LNCaP clone FGC (cell line): ENCODE data around the gene CHRDL2.

ENCODE experiments used
- DNase-seq: peaks from one replicate; pipeline ENCODE4 v3.0.0-alpha.2; 2011; ENCODE audit warnings: low read depth
- H3K4me3 ChIP-seq: 2 replicates; pipeline ENCODE4 v1.5.1; 2011; ENCODE audit warnings: mild to moderate bottlenecking, low read depth, low read length, control low read depth
- CTCF ChIP-seq: IDR thresholded peaks from 2 replicates; pipeline ENCODE4 v1.5.1; 2012; ENCODE audit warnings: mild to moderate bottlenecking; ENCODE audit not compliant: control insufficient read depth, insufficient read depth; ENCODE audit errors: extremely low read depth

CHRDL2 gene

DNA sequence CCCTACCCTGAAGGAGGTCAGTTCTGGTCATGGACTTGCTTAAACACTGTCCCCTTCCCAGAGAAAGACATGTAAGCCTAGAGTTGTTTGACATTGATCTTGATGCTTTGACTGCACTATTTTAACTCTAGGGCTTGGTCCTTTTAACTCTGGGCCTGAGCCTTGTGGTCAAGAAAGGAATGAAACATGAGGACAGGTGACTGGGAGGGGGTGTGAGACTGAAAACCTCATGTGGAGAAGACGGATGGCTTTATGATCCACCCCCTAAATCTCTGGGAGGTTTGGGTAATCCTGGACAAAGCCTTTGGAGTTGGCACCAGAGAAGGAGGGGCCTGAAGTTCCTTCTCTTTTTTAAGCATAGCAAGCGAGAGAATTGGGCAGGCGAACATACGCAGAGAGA is 17.5 kb downstream of the CHRDL2 start:
- DNase-seq: no peak
- H3K4me3 ChIP-seq: no peak overlapping the region
- no peak for TF ChIP-seq CTCF

DNA sequence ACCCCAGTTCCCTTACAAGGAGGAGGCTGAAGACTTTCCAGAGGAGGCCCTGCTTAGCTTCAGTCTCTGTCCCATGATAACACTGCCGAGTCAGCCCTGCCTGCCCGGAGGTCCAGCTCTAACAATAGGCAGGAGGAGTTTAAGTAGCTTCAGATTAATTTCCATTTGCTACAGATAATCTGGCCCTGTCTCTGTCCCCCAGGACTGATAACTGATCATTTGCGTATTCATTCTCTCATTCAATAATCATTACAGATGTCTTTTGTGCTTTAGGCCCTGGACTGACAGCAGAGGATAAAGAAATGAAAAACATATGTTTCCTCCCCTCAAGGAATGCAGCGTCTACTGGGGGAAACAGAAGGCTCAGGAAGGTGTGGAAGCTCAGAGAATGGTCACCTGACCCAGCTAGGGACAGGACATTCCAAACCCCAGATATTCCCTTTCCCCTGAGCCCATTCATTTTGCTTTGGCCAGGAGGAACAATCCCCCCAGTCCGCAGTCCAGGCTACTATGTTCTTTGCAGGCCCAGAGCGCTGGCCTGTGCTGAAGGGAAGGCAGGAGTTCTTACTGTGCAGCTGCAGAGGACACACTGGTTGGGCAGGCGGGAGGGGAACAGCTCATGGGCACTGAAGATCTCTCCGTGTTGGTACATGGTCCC is 20.8 kb downstream of the CHRDL2 start:
- no peak for TF ChIP-seq CTCF
- H3K4me3 ChIP-seq: no peak overlapping the region
- no peak for DNase-seq

- TF ChIP-seq CTCF: no peak
- no peak overlapping the region for H3K4me3 ChIP-seq
Observed at GRCh38 chr11:74709175-74709574, 22.1 kb downstream of the CHRDL2 start.

DNA sequence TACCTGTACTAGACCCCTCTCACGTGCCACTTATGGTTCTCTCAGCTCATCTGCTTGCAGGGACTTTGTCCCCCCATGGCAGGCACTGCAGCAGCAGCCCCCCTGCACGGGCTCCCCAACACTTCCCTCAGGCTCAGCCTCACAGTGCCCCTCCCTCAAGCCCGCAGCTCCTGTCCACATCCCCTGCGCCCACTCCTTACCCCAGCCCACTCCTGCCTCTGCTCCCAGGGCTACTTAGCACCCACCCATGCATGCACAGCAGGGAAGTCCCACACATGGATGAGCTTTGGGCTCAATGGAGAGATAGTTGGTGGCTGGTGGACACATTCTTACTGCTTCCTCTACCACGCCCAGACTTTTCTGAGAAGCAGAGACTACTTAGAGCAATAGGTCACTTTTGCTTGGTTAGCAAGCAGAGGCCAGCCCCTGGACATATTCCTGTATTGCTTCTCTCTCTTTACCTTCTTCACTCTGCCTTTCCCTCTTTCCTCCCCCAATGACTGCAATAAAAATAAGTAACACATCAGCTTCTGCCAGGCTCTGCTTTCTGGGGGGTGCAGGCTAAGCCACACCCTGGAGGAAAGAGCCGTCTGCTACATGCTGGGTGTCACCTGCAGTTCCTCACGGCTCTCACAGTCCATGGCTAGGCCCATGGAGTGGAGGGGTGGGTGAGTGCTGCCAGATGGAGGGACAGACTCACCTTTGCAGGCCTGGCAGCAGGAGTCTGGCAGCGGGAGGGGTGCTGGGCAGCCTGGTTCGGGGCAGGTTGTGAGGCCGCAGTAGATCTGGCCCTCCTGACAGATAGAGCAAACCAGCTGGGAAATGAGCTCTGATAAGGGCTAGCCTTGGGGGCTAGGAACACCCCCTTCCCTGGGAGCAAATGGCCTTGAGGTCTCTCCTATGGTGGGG is 23.4 kb downstream of the CHRDL2 start:
- no peak for TF ChIP-seq CTCF
- DNase-seq: no peak
- H3K4me3 ChIP-seq: no peak overlapping the region

More at GRCh38 chr11:74709175-74709574, 22.1 kb downstream of the CHRDL2 start:
- DNase-seq: no peak

DNA sequence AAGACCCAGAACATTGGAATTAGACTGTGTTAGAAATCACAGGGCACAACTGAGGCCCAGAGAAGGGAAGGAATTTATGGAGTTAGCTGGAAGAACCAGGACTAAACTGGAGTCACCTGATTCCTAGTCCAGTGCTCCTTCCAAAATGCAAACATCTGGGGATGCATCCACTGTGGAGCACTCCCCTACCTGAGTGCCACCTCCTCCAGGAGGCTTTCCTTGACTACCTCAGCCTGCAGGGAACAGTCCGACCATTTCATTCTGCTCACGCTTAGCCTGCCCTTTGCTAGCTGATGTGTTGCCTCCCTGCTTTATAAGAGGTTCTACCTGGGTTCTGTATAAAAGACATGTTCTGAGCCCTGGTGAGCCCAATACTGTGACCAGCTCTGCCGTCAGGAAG is 24.0 kb downstream of the CHRDL2 start:
- H3K4me3 ChIP-seq: no peak overlapping the region

GRCh38 chr11:74703211-74703610 is 28.0 kb downstream of the CHRDL2 start:
- no peak for TF ChIP-seq CTCF
- no peak overlapping the region for H3K4me3 ChIP-seq
- no peak for DNase-seq

More for the DNA sequence above, 24.0 kb downstream of the CHRDL2 start:
- DNase-seq: no peak
- no peak for TF ChIP-seq CTCF
